Endodermal cell (in vitro differentiated cells): Measurements from ENCODE around the gene PTPRK. TPM values are rescaled to one million over a fixed set of nuclear protein-coding genes. Genes with fewer than 3 reads are reported as not detected.

Experiments used
- DNase-seq: peaks from one replicate; pipeline ENCODE4 v3.0.0-alpha.2; 2017
- H3K27ac ChIP-seq: 2 replicates; pipeline ENCODE4 v1.5.1; 2013; ENCODE audit warnings: mild to moderate bottlenecking, low read depth, low read length, moderate library complexity
- H3K27me3 ChIP-seq: 2 replicates; pipeline ENCODE4 v1.6.1; 2013; ENCODE audit warnings: mild to moderate bottlenecking, low read length, moderate library complexity; ENCODE audit not compliant: insufficient read depth, control insufficient read depth, poor library complexity, severe bottlenecking
- H3K36me3 ChIP-seq: 2 replicates; pipeline ENCODE4 v1.7.0; 2013; ENCODE audit warnings: mild to moderate bottlenecking, low read length, moderate library complexity; ENCODE audit not compliant: control insufficient read depth, insufficient read depth
- H3K4me1 ChIP-seq: one replicate; pipeline ENCODE4 v1.7.0; 2013; ENCODE audit warnings: low read length; ENCODE audit not compliant: control insufficient read depth, insufficient read depth
- H3K4me3 ChIP-seq: 2 replicates; pipeline ENCODE4 v1.5.1; 2013; ENCODE audit warnings: mild to moderate bottlenecking, low read length, moderate library complexity
- H3K9ac ChIP-seq: 2 replicates; pipeline ENCODE4 v1.6.1; 2013; ENCODE audit warnings: mild to moderate bottlenecking, low read length, moderate library complexity; ENCODE audit not compliant: poor library complexity, severe bottlenecking; ENCODE audit errors: extremely low read depth
- H3K9me3 ChIP-seq: 2 replicates; pipeline ENCODE4 v1.6.1; 2013; ENCODE audit warnings: mild to moderate bottlenecking, low read length, moderate library complexity; ENCODE audit not compliant: control insufficient read depth
- H3K27ac Mint-ChIP-seq: 2 replicates; pipeline ENCODE4 v1.8.0; 2020; ENCODE audit warnings: mixed read lengths
- H3K27me3 Mint-ChIP-seq: 2 replicates; pipeline ENCODE4 v1.8.0; 2021; ENCODE audit warnings: mild to moderate bottlenecking, mixed read lengths; ENCODE audit not compliant: insufficient read depth
- H3K36me3 Mint-ChIP-seq: 2 replicates; pipeline ENCODE4 v1.8.0; 2020; ENCODE audit warnings: low read depth, mixed read lengths
- H3K4me1 Mint-ChIP-seq: 2 replicates; pipeline ENCODE4 v1.8.0; 2020; ENCODE audit warnings: mixed read lengths
- H3K4me3 Mint-ChIP-seq: 2 replicates; pipeline ENCODE4 v1.8.0; 2020; ENCODE audit warnings: mild to moderate bottlenecking, moderate library complexity, mixed read lengths
- H3K9me3 Mint-ChIP-seq: 2 replicates; pipeline ENCODE4 v1.8.0; 2020; ENCODE audit warnings: mild to moderate bottlenecking, mixed read lengths
- CTCF ChIP-seq: fragments of 200-600 bp; sonication (generic); conservative IDR thresholded peaks from 2 replicates; pipeline ENCODE4 v1.5.0; 2021; ENCODE audit warnings: antibody characterized with exemption, mild to moderate bottlenecking
- WGBS, 2 experiments: methylation state at CpG; one replicate each; pipeline versions ENCODE4 v1.1.5 to v1.1.7; 2013; ENCODE audit warnings: missing lambda C conversion rate in 2 of 2, mixed read lengths in 1 of 2; ENCODE audit not compliant: insufficient coverage in 1 of 2, insufficient read length in 1 of 2; 5-methylcytosine and 5-hydroxymethylcytosine counted together
- total RNA-seq, 2 donors: library from RNA; stranded (reverse); fragmentation: NEBNext Ultra II Directional in 1 of 2; extraction: Animal tissue kit (Norgen Biotek cat#: 25700) in 1 of 2; gene quantifications; 2 replicates in 1 of 2; 3 replicates in 1 of 2; pipeline ENCODE4 v1.2.1, GENCODE V29; 2021

PTPRK gene
- total RNA-seq, 2 donors from 2014 or later = 46.4 to 57.6 TPM

GRCh38 chr6:128413291-128413690 is 107.1 kb downstream of the PTPRK start:
- no peaks in the 10 kb centered on the region for H3K36me3 ChIP-seq
- 89 to 94% methylated on average over 3 to 6 of the region's 6 CpGs for WGBS, 2 experiments
- no peaks in the 10 kb centered on the region for H3K9me3 ChIP-seq
- no peak overlapping the region for H3K27ac ChIP-seq
- H3K4me1 ChIP-seq = no peaks in the 10 kb centered on the region
- Mint-ChIP-seq H3K36me3 (peaks cover 2% of the 10 kb centered on the region), H3K9me3 (peaks cover 2% of the 10 kb centered on the region), H3K27ac (no peak overlapping the region), H3K4me1 (no peaks in the 10 kb centered on the region), H3K4me3 (no peak overlapping the region), H3K27me3 (no peaks in the 10 kb centered on the region)
- no peak overlapping the region for H3K9ac ChIP-seq
- no peak for TF ChIP-seq CTCF
- H3K4me3 ChIP-seq = no peak overlapping the region
- no peak for DNase-seq
- H3K27me3 ChIP-seq = no peaks in the 10 kb centered on the region

- H3K36me3 Mint-ChIP-seq = peaks cover 2% of the 10 kb centered on the region
- no peak for DNase-seq
- no peak overlapping the region for H3K27ac ChIP-seq
- H3K36me3 ChIP-seq = no peaks in the 10 kb centered on the region
- no peaks in the 10 kb centered on the region for H3K9me3 Mint-ChIP-seq
- H3K9me3 ChIP-seq = no peaks in the 10 kb centered on the region
- H3K27me3 ChIP-seq = no peaks in the 10 kb centered on the region
- H3K27ac Mint-ChIP-seq = no peak overlapping the region
- no peaks in the 10 kb centered on the region for H3K4me1 ChIP-seq
- no peaks in the 10 kb centered on the region for H3K4me1 Mint-ChIP-seq
- WGBS, 2 experiments = 91 to 100% methylated on average over 2 to 4 of the region's 4 CpGs
- H3K9ac ChIP-seq = no peak overlapping the region
- TF ChIP-seq CTCF = no peak
- no peak overlapping the region for H3K4me3 ChIP-seq
- H3K27me3 Mint-ChIP-seq = no peaks in the 10 kb centered on the region
- H3K4me3 Mint-ChIP-seq = no peak overlapping the region
Measured at GRCh38 chr6:128412680-128413079, 107.7 kb downstream of the PTPRK start.

GRCh38 chr6:128410584-128410983 is 109.8 kb downstream of the PTPRK start:
- H3K4me3 ChIP-seq = no peak overlapping the region
- H3K9me3 ChIP-seq = no peaks in the 10 kb centered on the region
- Mint-ChIP-seq H3K27ac (peak overlapping the region; percentile 69), H3K4me3 (no peak overlapping the region), H3K27me3 (no peaks in the 10 kb centered on the region), H3K9me3 (no peaks in the 10 kb centered on the region), H3K4me1 (no peaks in the 10 kb centered on the region), H3K36me3 (no peaks in the 10 kb centered on the region)
- DNase-seq = no peak
- WGBS, 2 experiments = 80 to 93% methylated on average over 3 to 4 of the region's 4 CpGs
- H3K27ac ChIP-seq = no peak overlapping the region
- no peaks in the 10 kb centered on the region for H3K27me3 ChIP-seq
- no peak overlapping the region for H3K9ac ChIP-seq
- H3K36me3 ChIP-seq = no peaks in the 10 kb centered on the region
- H3K4me1 ChIP-seq = no peaks in the 10 kb centered on the region
- no peak for TF ChIP-seq CTCF
